Heart left ventricle (tissue), 16 donors: ENCODE data around the gene FAAH. TPM values are rescaled to one million over a fixed set of nuclear protein-coding genes. Genes with fewer than 3 reads are reported as not detected.

ENCODE experiments used
- ATAC-seq, 4 donors: fragments of 200-7000 bp; cut with Tn5 transposase; one replicate each; pipeline ENCODE4 v1.9.1; 2020 to 2022; ENCODE audit warnings: moderate library complexity in 4 of 4, mild to moderate bottlenecking in 3 of 4, moderate number of reproducible peaks in 1 of 4
- DNase-seq, 5 donors: peaks; one replicate each; pipeline ENCODE4 v3.0.0-alpha.2; 2020
- H3K27ac ChIP-seq, 12 donors: fragments of 200-600 bp; sonication (generic) in 4 of 12; one replicate each; pipeline versions ENCODE4 v1.5.0 to v1.8.0; 2016 to 2022; ENCODE audit warnings: mild to moderate bottlenecking in 2 of 12
- H3K27me3 ChIP-seq, 9 donors: fragments of 200-600 bp; sonication (generic) in 2 of 9; one replicate each; pipeline versions ENCODE4 v1.5.1 to v1.8.0; 2016 to 2022; ENCODE audit warnings: mild to moderate bottlenecking in 3 of 9
- H3K36me3 ChIP-seq, 9 donors: fragments of 200-600 bp; sonication (generic) in 2 of 9; one replicate each; pipeline versions ENCODE4 v1.5.0 to v1.8.0; 2018 to 2022; ENCODE audit warnings: mild to moderate bottlenecking in 2 of 9
- H3K4me1 ChIP-seq, 12 donors: fragments of 200-600 bp; sonication (generic) in 4 of 12; one replicate each; pipeline versions ENCODE4 v1.5.0 to v1.8.0; 2016 to 2022; ENCODE audit warnings: mild to moderate bottlenecking in 3 of 12
- H3K4me3 ChIP-seq, 12 donors: fragments of 200-600 bp; sonication (generic) in 4 of 12; one replicate each; pipeline versions ENCODE4 v1.5.0 to v1.8.0; 2017 to 2022; ENCODE audit warnings: mild to moderate bottlenecking in 9 of 12, moderate library complexity in 4 of 12
- H3K9me3 ChIP-seq, 12 donors: fragments of 200-600 bp; sonication (generic) in 4 of 12; one replicate each; pipeline versions ENCODE4 v1.5.0 to v1.8.0; 2016 to 2022; ENCODE audit warnings: mild to moderate bottlenecking in 1 of 12
- CTCF ChIP-seq, 12 donors: fragments of 200-600 bp; sonication (generic) in 4 of 12; IDR thresholded peaks; one replicate each; pipeline versions ENCODE4 v1.5.0 to v1.8.0; 2018 to 2022; ENCODE audit warnings: antibody characterized with exemption in 12 of 12, mild to moderate bottlenecking in 5 of 12
- POLR2A ChIP-seq, 2 donors: fragments of 450-650 bp; IDR thresholded peaks; one replicate each; pipeline ENCODE4 v1.6.1; 2017; ENCODE audit warnings: antibody characterized with exemption in 2 of 2, mild to moderate bottlenecking in 2 of 2, moderate library complexity in 2 of 2
- WGBS, 4 donors: extraction: QIAGEN DNeasy Blood & Tissue Kit in 2 of 4; methylation state at CpG; one replicate each; pipeline versions ENCODE4 v1.1.5 to v1.1.7; 2013 to 2018; 5-methylcytosine and 5-hydroxymethylcytosine counted together
- intact Hi-C, 10 donors: fragments of 100-400 bp; cut with DNase I; formaldehyde crosslinking; loops; one replicate each; pipeline versions ENCODE4 v1.11.1 to v1.14.2; 2022
- polyA plus RNA-seq, 2 donors: library from polyadenylated mRNA; stranded (reverse); fragments of 200-250 nt; gene quantifications; one replicate each; pipeline ENCODE4 v1.2.3, GENCODE V29; 2013
- total RNA-seq, 9 donors: library from RNA; depleted of rRNA in 2 of 9; stranded (reverse); fragments of >200 nt in 2 of 9; fragmentation: NEBNext Ultra II Directional in 3 of 9; extraction: Animal tissue kit (Norgen Biotek cat#: 25700) in 3 of 9; gene quantifications; one replicate each; pipeline versions ENCODE4 v1.1.0 to v1.2.4, GENCODE V29; 2016 to 2023
- donor health status: ischemic (EF 13 %, LVEDD 7.1; RV severe dilation, severe dysfunction).
- donor health status: healthy with polysubstance abuse.
- donor health status: DM: no; HTN: yes; CAD: no.
- donor health status: DM: no; HTN: no; CAD: no.
- donor health status: ischemic (EF 25% LVEDD 6.9; RV normal size, moderate dysfunction).
- donor health status: ischemic (EF 25% LVEDD 5.7; RV mildly dilated, moderate dysfunction).
- donor health status: healthy.
- donor health status: DM: yes; HTN: yes; CAD: no.
- donor health status: ischemic (EF 35%, LVEDD 5.7; RV mildly dilated, moderate dysfunction).
- donor health status: nonischemic (EF 11% LVEDD 7.7; RV severe dilation, severe dysfunction).
- donor health status: DM: yes; HTN: yes; CAD: no.
- donor health status: PGD.
- donor health status: ischemic (EF 29% LVEDD 5.4; RV normal size, mild dysfunction).
- donor health status: nonischemic (EF 23%, LVEDD 6.1; RV moderate dilation, normal function).

The FAAH gene
- total and polyA plus RNA-seq, 11 donors, result 1.9 to 8.0 (median 3.5) TPM

GRCh38 chr1:46420533-46420915 lies 26.4 kb downstream of the FAAH start:
- intact Hi-C loops, result no loop called here
- DNase-seq (no peak), ATAC-seq (no peak)
- 69 to 80% (median 75%) methylated on average over 4 of the region's 4 CpGs for WGBS, 4 donors
- H3K4me3 ChIP-seq, result no peak overlapping the region
- no peaks in the 10 kb centered on the region for H3K4me1 ChIP-seq
- TF ChIP-seq POLR2A (IDR thresholded peaks at IDR 0.05) (no peak), CTCF (IDR thresholded peaks at IDR 0.05) (no peak)
- no peak overlapping the region for H3K27ac ChIP-seq
- peaks cover 0 to 40% (median 0%) of the 10 kb centered on the region in 9 donors for H3K27me3 ChIP-seq
- no peaks in the 10 kb centered on the region for H3K36me3 ChIP-seq
- no peaks in the 10 kb centered on the region for H3K9me3 ChIP-seq

- Histone ChIP-seq H3K27me3 (peaks cover 0 to 40% (median 0%) of the 10 kb centered on the region in 9 donors), H3K9me3 (no peaks in the 10 kb centered on the region), H3K36me3 (no peaks in the 10 kb centered on the region), H3K4me1 (no peaks in the 10 kb centered on the region), H3K27ac (no peak overlapping the region), H3K4me3 (no peak overlapping the region)
- ATAC-seq (no peak), DNase-seq (no peak)
- TF ChIP-seq POLR2A (IDR thresholded peaks at IDR 0.05) (no peak), CTCF (IDR thresholded peaks at IDR 0.05) (no peak)
- 59 to 70% (median 64%) methylated on average over 5 of the region's 5 CpGs for WGBS, 4 donors
- intact Hi-C loops, result no loop called here
Measured at GRCh38 chr1:46421739-46422138, 27.6 kb downstream of the FAAH start.

GRCh38 chr1:46422261-46422871 lies 28.2 kb downstream of the FAAH start:
- Histone ChIP-seq H3K36me3 (no peaks in the 10 kb centered on the region), H3K4me3 (no peak overlapping the region), H3K27ac (no peak overlapping the region), H3K4me1 (no peaks in the 10 kb centered on the region), H3K9me3 (no peaks in the 10 kb centered on the region), H3K27me3 (peaks cover 0 to 40% (median 0%) of the 10 kb centered on the region in 9 donors)
- TF ChIP-seq CTCF (IDR thresholded peaks at IDR 0.05) (no peak), POLR2A (IDR thresholded peaks at IDR 0.05) (no peak)
- WGBS, 4 donors, result 80 to 85% (median 83%) methylated on average over 9 of the region's 9 CpGs
- ATAC-seq (no peak), DNase-seq (no peak)
- intact Hi-C loops, result no loop called here

- TF ChIP-seq CTCF (IDR thresholded peaks at IDR 0.05), result no peak
- no peak for TF ChIP-seq POLR2A (IDR thresholded peaks at IDR 0.05)
- H3K4me1 ChIP-seq, result no peaks in the 10 kb centered on the region
- DNase-seq (peak in 1 of 5 donors; percentile 33), ATAC-seq (no peak)
- no peak overlapping the region for H3K27ac ChIP-seq
- H3K36me3 ChIP-seq, result no peaks in the 10 kb centered on the region
- WGBS, 4 donors, result 79 to 85% (median 80%) methylated on average over 13 to 16 of the region's 16 CpGs
- H3K27me3 ChIP-seq, result peaks cover 0 to 40% (median 0%) of the 10 kb centered on the region in 9 donors
- intact Hi-C loops, result no loop called here
- H3K9me3 ChIP-seq, result no peaks in the 10 kb centered on the region
- H3K4me3 ChIP-seq, result no peak overlapping the region
Measured at GRCh38 chr1:46423574-46424240, 29.6 kb downstream of the FAAH start.
